T-helper 2 cell (primary cell): Measurements from ENCODE around the gene ME1.
"Not testable (repeated sequence)": the region's sequence is repeated elsewhere in the genome, so short reads cannot be mapped to it uniquely, and the experiment has no call there.

Experiments used
- DNase-seq, 5 experiments: peaks; one replicate each; pipeline versions ENCODE4 v3.0.0 to v3.0.0-alpha.2; 2012 to 2022
- total RNA-seq, 2 donors: gene quantifications; one replicate each; lab custom pipeline; 2026; lab: John Stamatoyannopoulos, UW

ME1 gene
- 0 to 0.81 reads per million in 2 donors for total RNA-seq

GRCh38 chr6:83430611-83431544, at the start of gene ME1:
Gene ME1, minus strand, starts transcription at chr6:83431051. Its CDS starts 97 bp downstream, at chr6:83430954.
- DNase-seq: peak in 2 of 5 experiments; percentile 38 to 70

GRCh38 chr6:83480470-83480869, 49.6 kb upstream of the ME1 start:
- no peak for DNase-seq

GRCh38 chr6:83479389-83479788, 48.5 kb upstream of the ME1 start:
- no peak for DNase-seq

GRCh38 chr6:83476971-83477370, 46.1 kb upstream of the ME1 start:
- DNase-seq: no peak

GRCh38 chr6:83474309-83474708, 43.5 kb upstream of the ME1 start:
- no peak for DNase-seq

GRCh38 chr6:83472767-83473166, 41.9 kb upstream of the ME1 start:
- DNase-seq: no peak

- DNase-seq: no peak
Observed at GRCh38 chr6:83470587-83470986, 39.7 kb upstream of the ME1 start.

GRCh38 chr6:83470001-83470400, 39.1 kb upstream of the ME1 start:
- DNase-seq: no peak

- DNase-seq: no peak
Observed at GRCh38 chr6:83467620-83468036, 36.8 kb upstream of the ME1 start.

GRCh38 chr6:83466328-83466727, 35.5 kb upstream of the ME1 start:
- DNase-seq: no peak

- no peak for DNase-seq
Observed at GRCh38 chr6:83464381-83465140, 33.7 kb upstream of the ME1 start.

- DNase-seq: no peak
Observed at GRCh38 chr6:83463886-83464285, 33.0 kb upstream of the ME1 start.

GRCh38 chr6:83462524-83462923, 31.7 kb upstream of the ME1 start:
- no peak for DNase-seq

- DNase-seq: no peak
Observed at GRCh38 chr6:83461438-83461837, 30.6 kb upstream of the ME1 start.

GRCh38 chr6:83459663-83460062, 28.8 kb upstream of the ME1 start:
- no peak for DNase-seq

GRCh38 chr6:83450015-83450414, 19.2 kb upstream of the ME1 start:
- not testable (repeated sequence) for DNase-seq

GRCh38 chr6:83444086-83444699, 13.3 kb upstream of the ME1 start:
- DNase-seq: not testable (repeated sequence)

GRCh38 chr6:83443516-83443915, 12.7 kb upstream of the ME1 start:
- no peak for DNase-seq

- no peak for DNase-seq
Observed at GRCh38 chr6:83442752-83443151, 11.9 kb upstream of the ME1 start.

GRCh38 chr6:83439201-83439600, 8.3 kb upstream of the ME1 start:
- no peak for DNase-seq

- DNase-seq: no peak
Observed at GRCh38 chr6:83436674-83437073, 5.8 kb upstream of the ME1 start.

GRCh38 chr6:83433177-83433576, 2.3 kb upstream of the ME1 start:
- no peak for DNase-seq

- no peak for DNase-seq
Observed at GRCh38 chr6:83432636-83433035, 1.8 kb upstream of the ME1 start.
